H1 (cell line): ENCODE results near the gene PCBP4. TPM values are rescaled to one million over a fixed set of nuclear protein-coding genes. Genes with fewer than 3 reads are reported as not detected.

Source experiments
- ASH2L ChIP-seq: fragments of 200-600, 300-600 bp; sonication (generic); IDR thresholded peaks from one replicate; pipeline ENCODE4 v1.7.1; 2017; ENCODE audit warnings: low read length
- RAD21 ChIP-seq, 2 experiments: IDR thresholded peaks in 1 of 2; conservative IDR thresholded peaks in 1 of 2; 2 replicates each; pipeline ENCODE4 v1.6.1; 2011; ENCODE audit warnings: low read depth in 2 of 2, low read length in 2 of 2, improper control_type of control experiment in 1 of 2, inconsistent platforms in 1 of 2, mild to moderate bottlenecking in 1 of 2, moderate library complexity in 1 of 2
- SP2 ChIP-seq: IDR thresholded peaks from 2 replicates; pipeline ENCODE4 v1.6.1; 2012; ENCODE audit warnings: mild to moderate bottlenecking, low read length, inconsistent platforms
- polyA plus RNA-seq, 7 experiments: library from polyadenylated mRNA; depleted of rRNA in 3 of 7; stranded (reverse) in 5 of 7; unstranded in 2 of 7; fragments of >200 nt in 5 of 7; fragments of 200-250 nt in 2 of 7; gene quantifications; 1 replicate in 5 of 7; 2 replicates in 1 of 7; 4 replicates in 1 of 7; pipeline versions ENCODE4 v1.2.1 to v1.2.3, GENCODE V29; 2011 to 2013; ENCODE audit warnings: missing spikeins in 2 of 7, mixed read lengths in 2 of 7
- total RNA-seq: library from RNA; stranded (reverse); fragmentation: NEBNext Ultra II Directional; extraction: Animal tissue kit (Norgen Biotek cat#: 25700); gene quantifications from 2 replicates; pipeline ENCODE4 v1.2.1, GENCODE V29; 2021

The PCBP4 gene
- total and polyA plus RNA-seq, 2 of the 8 experiments (the other 6 are each of a cell fraction or from before 2014, with no cell fraction given) = 16.4 to 34.1 TPM

DNA sequence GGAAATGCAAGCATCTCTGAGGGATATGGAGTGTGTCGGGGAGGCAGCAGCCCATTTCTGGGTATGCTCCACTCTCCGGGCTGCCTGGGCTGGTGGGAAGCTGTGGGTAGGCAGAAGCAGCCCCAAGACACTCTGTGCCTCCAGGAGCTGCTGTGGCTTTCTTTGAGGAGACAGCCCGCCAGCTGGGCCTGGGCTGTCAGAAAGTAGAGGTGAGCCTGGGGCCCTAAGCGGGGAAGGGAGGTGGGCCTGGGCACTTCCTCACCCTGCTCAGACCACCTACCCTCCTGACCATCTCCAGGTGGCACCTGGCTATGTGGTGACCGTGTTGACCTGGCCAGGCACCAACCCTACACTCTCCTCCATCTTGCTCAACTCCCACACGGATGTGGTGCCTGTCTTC is 17.8 kb upstream of the PCBP4 start (continued):
- no peak for TF ChIP-seq SP2
- TF ChIP-seq ASH2L = no peak
- no peak for TF ChIP-seq RAD21 (IDR thresholded peaks at IDR 0.05 in 1 of 2, conservative IDR thresholded peaks at IDR 0.05 in 1 of 2; ENCODE audit: low read depth in 2 of 2, low read length in 2 of 2)
